Gastroesophageal sphincter (tissue), 3 donors: Measurements from ENCODE around the gene MEF2D.

Experiments used
- CTCF ChIP-seq, 4 experiments: fragments of 200-600 bp in 2 of 4; fragments of 450-650 bp in 2 of 4; sonication (generic) in 1 of 4; IDR thresholded peaks; one replicate each; pipeline ENCODE4 v1.5.1; 2017 to 2019; ENCODE audit warnings: antibody characterized with exemption in 4 of 4, mild to moderate bottlenecking in 2 of 4, moderate library complexity in 2 of 4
- EP300 ChIP-seq: sonication (generic); formaldehyde crosslinking; IDR thresholded peaks from one replicate; pipeline ENCODE4 v1.6.1; 2017; ENCODE audit warnings: antibody characterized with exemption, mild to moderate bottlenecking

DNA sequence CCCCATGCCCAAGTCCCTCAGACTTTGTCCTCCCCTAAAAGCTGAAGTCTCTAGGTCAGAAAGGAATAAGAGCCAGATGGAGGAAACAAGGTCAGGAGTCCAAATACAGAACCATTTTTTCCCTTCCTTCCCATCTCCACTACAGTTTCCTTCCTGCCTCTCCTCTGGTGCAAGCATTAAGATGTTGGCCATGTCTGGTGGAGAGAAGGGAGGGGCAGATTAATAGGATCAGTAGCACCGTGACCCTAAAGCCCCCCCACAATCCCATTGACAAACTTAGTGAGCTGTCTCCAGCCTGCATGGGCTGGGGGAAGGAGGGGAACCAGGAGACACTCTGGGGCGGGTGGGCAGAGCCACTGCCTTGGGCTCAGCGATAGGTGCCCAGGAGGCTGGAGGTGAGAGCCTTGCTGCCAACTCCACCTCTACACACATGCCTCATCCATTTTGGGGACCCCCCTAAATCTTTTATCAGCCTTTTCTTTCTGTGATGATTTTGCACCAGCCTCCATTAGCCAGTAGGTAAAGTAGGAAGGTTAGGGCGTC lies 71.8 kb downstream of the MEF2D start:
- no peak for TF ChIP-seq EP300
- TF ChIP-seq CTCF (IDR thresholded peaks at IDR 0.05): no peak
